A673 (cell line): ENCODE measurements around the gene SPAG6.

ENCODE experiments used
- CTCF ChIP-seq: fragments of 300-800, 200-600 bp; sonication (generic); conservative IDR thresholded peaks from 2 replicates; pipeline ENCODE4 v1.5.1; 2017; ENCODE audit warnings: low read depth, mild to moderate bottlenecking, antibody characterized with exemption, low read length, moderate library complexity, mixed read lengths
- EZH2 ChIP-seq: fragments of 200-600 bp; sonication (generic); IDR thresholded peaks from 2 replicates; pipeline ENCODE4 v1.6.1; 2017; ENCODE audit warnings: borderline replicate concordance, low read depth, mild to moderate bottlenecking, mixed read lengths, antibody characterized with exemption, low read length; ENCODE audit not compliant: poor library complexity, severe bottlenecking

DNA sequence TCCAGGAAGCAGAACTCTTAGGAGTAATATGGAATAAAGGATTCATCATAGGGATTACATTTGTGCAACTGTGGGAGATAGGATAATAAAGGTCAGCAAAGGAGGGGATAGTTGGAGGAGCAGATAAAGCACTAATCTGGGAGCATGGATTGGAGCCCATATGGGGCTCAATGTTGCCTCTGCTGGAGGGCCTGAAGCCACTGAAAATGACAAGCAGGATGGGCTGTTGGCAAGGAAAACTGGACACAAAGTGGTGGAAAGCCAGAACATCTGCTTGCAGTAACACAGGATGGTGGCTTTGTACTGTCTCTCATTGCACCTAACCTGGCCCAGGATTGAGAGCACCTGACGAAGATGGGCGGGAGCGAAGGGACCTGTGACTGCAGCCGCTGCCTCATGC lies 44.1 kb upstream of the SPAG6 start:
- TF ChIP-seq CTCF (no peak), EZH2 (no peak)
